ENCODE results near the gene NUAK1.
"Not testable (repeated sequence)": the region's sequence is repeated elsewhere in the genome, so short reads cannot be mapped to it uniquely, and the experiment has no call there.

NUAK1 gene

DNA sequence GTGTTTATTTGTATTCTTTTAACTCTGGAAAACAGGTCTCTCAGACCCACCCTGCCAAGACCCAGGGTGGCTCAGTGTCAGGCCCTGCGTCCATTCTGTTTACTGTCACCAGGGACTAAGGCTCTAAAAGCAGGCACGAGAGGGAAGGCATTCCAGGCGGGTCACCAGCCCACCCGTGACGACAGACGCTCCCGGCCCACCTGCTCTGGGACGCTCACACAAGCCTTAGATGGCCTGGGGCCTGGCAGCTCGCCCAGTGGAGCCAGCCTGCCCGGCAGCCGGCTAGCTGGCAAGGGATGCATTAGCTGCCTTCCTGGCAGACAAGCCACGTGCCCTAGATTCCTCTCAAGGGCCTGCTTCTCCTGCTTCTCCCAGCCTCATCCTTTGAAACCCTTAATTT, 9.2 kb upstream of the NUAK1 start:
- DNase-seq = peak in 47 of 51 donors; percentile 18 to 86 (median 69)

DNA sequence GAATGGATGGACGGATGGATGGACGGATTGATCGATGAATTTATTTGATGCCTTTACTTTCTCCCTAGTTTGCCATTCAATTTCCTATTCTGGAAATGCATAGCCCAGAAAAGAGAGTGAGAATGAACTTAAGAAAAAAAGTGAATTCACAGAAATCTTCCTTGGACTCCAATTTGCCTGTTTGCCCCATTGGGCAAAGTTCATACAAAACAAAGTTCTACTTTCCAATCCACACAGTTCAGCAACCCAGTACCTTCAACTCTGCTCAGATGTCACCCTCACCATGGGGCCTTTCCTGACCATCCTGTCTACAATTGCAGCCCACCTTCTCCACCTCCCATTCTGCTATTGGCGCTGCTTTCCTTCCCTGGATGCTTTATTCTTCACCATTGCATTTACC, 8.2 kb upstream of the NUAK1 start:
- no peak for DNase-seq

- DNase-seq = peak in 22 of 51 donors; percentile 15 to 57 (median 32)
These were observed 7.0 kb upstream of the NUAK1 start for GRCh38 chr12:106145539-106146447.

GRCh38 chr12:106144847-106145246, 6.1 kb upstream of the NUAK1 start:
- DNase-seq = no peak

- no peak for DNase-seq
These were observed 4.0 kb upstream of the NUAK1 start for GRCh38 chr12:106142591-106143261.

DNA sequence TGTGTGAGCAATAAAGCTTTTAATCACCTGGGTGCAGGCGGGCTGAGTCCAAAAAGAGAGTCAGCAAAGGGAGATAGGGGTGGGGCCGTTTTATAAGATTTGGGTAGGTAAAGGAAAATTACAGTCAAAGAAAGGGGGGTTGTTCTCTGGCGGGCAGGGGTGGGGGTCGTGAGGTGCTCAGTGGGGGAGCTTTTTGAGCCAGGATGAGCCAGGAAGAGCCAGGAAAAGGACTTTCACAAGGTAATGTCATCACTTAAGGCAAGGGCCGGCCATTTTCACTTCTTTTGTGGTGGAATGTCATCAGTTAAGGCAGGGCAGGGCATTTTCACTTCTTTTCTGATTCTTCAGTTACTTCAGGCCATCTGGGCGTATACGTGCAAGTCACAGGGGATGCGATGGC, 3.2 kb upstream of the NUAK1 start:
- not testable (repeated sequence) for DNase-seq

DNA sequence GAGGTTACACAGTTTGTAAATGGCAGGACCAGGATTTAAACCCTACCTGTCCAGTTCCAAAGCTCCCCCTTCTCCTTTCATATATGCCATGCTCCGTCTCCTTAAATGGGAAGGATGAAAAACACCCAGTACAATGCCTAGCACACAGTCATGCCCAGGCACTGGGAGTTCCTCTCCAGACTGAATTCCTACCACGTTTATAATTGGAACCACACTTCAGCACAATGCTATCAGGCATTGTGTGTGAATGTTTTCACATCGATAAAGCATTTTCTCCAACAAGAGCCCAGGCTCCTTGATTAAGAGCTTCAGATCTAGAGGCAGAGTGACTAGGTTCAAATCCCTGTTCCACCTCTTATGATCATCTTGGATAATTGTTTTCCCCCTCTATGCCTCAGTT, 2.7 kb upstream of the NUAK1 start:
- DNase-seq = no peak

DNA sequence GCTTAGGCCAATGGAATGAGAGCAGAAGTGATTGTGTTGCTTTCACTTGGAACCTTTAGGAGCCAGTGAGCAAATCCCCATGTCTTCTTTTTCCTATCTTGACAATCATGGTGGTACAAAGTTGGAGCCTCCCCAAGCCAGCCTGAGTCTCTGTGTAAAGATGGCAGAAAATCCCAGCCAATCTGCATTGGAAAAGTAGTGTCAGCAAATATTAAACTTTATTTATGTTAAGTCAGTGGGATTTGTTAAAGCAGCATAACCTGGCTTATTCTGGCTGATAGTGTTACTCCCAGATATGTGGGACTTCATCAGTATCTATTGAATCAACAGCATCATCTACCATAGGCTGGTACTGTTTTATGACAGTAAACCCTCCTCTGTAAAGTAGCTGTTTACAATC, 2.2 kb upstream of the NUAK1 start:
- DNase-seq = no peak

GRCh38 chr12:106140223-106140986, 1.7 kb upstream of the NUAK1 start:
- peak in 5 of 51 donors; percentile 6 to 41 (median 29) for DNase-seq

GRCh38 chr12:106139422-106140171, 843 bp upstream of the NUAK1 start:
- DNase-seq = peak in 45 of 51 donors; percentile 21 to 85 (median 60)

DNA sequence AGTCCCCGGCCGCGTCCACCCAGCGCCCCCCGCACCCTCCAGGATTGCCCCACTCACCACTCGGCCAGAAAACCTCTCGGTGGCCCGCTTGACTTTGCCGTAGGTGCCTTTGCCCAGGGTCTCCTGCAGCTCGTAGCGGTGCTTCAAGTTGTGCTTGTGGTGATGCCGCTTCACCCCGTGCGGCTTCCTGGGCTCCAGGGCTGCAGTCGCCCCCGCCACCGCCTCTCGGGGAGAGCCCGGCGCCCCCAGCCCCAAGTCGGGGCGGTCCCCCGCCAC, 459 bp downstream of the NUAK1 start:
- DNase-seq = peak in 18 of 51 donors; percentile 38 to 77 (median 49)

- DNase-seq = peak in 25 of 51 donors; percentile 12 to 81 (median 39)
These were observed 1.0 kb downstream of the NUAK1 start for GRCh38 chr12:106137530-106138356.

- peak; percentile 30 to 94 (median 77) for DNase-seq
These were observed 2.5 kb downstream of the NUAK1 start for GRCh38 chr12:106136263-106136662.

- no peak for DNase-seq
These were observed 3.0 kb downstream of the NUAK1 start for GRCh38 chr12:106135781-106136180.

DNA sequence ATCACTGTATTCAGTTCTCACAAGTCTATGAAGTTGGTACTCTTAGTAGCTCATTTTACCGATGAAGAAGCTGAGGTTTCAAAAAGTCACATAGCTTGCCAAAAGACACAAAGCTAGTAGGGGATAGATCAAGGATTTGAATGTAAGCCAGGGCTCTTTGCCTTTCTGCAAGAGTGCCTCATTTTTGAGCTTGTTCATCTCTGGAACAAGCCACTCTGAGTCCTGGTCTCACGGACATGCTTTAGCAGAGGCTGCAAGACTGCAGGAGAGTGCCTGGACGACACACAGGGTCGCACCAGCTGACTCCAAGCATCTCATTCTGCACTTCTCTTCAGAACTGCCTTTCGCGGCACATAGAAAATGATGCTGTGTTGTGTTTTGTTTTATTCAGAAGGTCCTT, 3.7 kb downstream of the NUAK1 start:
- peak in 6 of 51 donors; percentile 12 to 22 (median 16) for DNase-seq

- no peak for DNase-seq
These were observed 4.3 kb downstream of the NUAK1 start for GRCh38 chr12:106134294-106134949.

GRCh38 chr12:106133136-106134087, 5.3 kb downstream of the NUAK1 start:
- DNase-seq = no peak

Measured in hypothalamus (tissue), 51 donors.